SK-N-SH (cell line): ENCODE data around the gene SND1. TPM values are rescaled to one million over a fixed set of nuclear protein-coding genes. Genes with fewer than 3 reads are reported as not detected.

ENCODE experiments used
- CTCF ChIA-PET: fragments of 300-600, 350-600 bp; formaldehyde crosslinking; extraction: SDS; loops from one replicate; lab custom pipeline; 2021; lab: Yijun Ruan, JAX
- POLR2A ChIA-PET: fragments of 350-600 bp; sonication (Branson Sonifier 250); formaldehyde crosslinking; extraction: SDS; loops from one replicate; lab custom pipeline; 2020; ENCODE audit warnings: antibody characterized with exemption, inconsistent platforms; lab: Yijun Ruan, JAX
- DNase-seq: peaks from one replicate; pipeline ENCODE4 v3.0.0; 2012
- H2AFZ ChIP-seq: fragments of 200-600 bp; sonication (generic); 2 replicates; pipeline ENCODE4 v1.8.1; 2016; ENCODE audit warnings: antibody characterized with exemption, mild to moderate bottlenecking, low read depth
- H3F3A ChIP-seq: fragments of 200-600 bp; sonication (generic); replicated peaks from 2 replicates; pipeline ENCODE3; 2016; ENCODE audit warnings: antibody characterized with exemption, mild to moderate bottlenecking; ENCODE audit not compliant: insufficient read depth
- H3K27ac ChIP-seq, 2 experiments: fragments of 200-500 bp in 1 of 2; fragments of 200-600 bp in 1 of 2; sonication (Bioruptor generic) in 1 of 2; sonication (generic), shearing (Covaris generic) in 1 of 2; 2 replicates each; pipeline versions ENCODE4 v1.5.1 to v1.6.1; 2014 to 2016; ENCODE audit warnings: low read depth in 2 of 2, inconsistent platforms in 1 of 2, low read length in 1 of 2, mild to moderate bottlenecking in 1 of 2, mixed read lengths in 1 of 2
- H3K27me3 ChIP-seq: fragments of 200-600 bp; sonication (generic), shearing (Covaris generic); 2 replicates; pipeline ENCODE4 v1.6.1; 2016; ENCODE audit warnings: mixed run types; ENCODE audit not compliant: insufficient read depth
- H3K36me3 ChIP-seq, 2 experiments: fragments of 200-500 bp in 1 of 2; fragments of 200-600 bp in 1 of 2; sonication (Bioruptor generic) in 1 of 2; sonication (generic) in 1 of 2; replicated peaks in 1 of 2; 2 replicates each; pipeline versions ENCODE3 to v1.5.1; 2014 to 2016; ENCODE audit warnings: low read length in 1 of 2, mild to moderate bottlenecking in 1 of 2; ENCODE audit not compliant: insufficient read depth in 2 of 2, control insufficient read depth in 1 of 2
- H3K4me1 ChIP-seq, 2 experiments: fragments of 200-500 bp in 1 of 2; fragments of 200-600 bp in 1 of 2; sonication (Bioruptor generic) in 1 of 2; sonication (generic), shearing (Covaris generic) in 1 of 2; 2 replicates each; pipeline versions ENCODE4 v1.5.1 to v1.6.1; 2014 to 2016; ENCODE audit warnings: low read depth in 1 of 2, low read length in 1 of 2, mixed run types in 1 of 2; ENCODE audit not compliant: insufficient read depth in 2 of 2, control insufficient read depth in 1 of 2
- H3K4me2 ChIP-seq: fragments of 200-600 bp; sonication (generic), shearing (Covaris generic); 2 replicates; pipeline ENCODE4 v1.6.1; 2017; ENCODE audit warnings: mixed run types
- H3K4me3 ChIP-seq, 2 experiments: fragments of 200-500 bp in 1 of 2; fragments of 200-600 bp in 1 of 2; sonication (Bioruptor generic) in 1 of 2; sonication (generic), shearing (Covaris generic) in 1 of 2; 2 replicates each; pipeline versions ENCODE4 v1.5.1 to v1.8.1; 2014 to 2016; ENCODE audit warnings: low read depth in 2 of 2, inconsistent platforms in 1 of 2, low read length in 1 of 2, mild to moderate bottlenecking in 1 of 2, mixed read lengths in 1 of 2, moderate library complexity in 1 of 2
- H3K79me2 ChIP-seq: fragments of 200-600 bp; sonication (generic); 2 replicates; pipeline ENCODE4 v1.8.1; 2017; ENCODE audit warnings: mild to moderate bottlenecking; ENCODE audit not compliant: insufficient read depth
- H3K9ac ChIP-seq: fragments of 200-600 bp; sonication (generic); 2 replicates; pipeline ENCODE4 v1.6.1; 2017; ENCODE audit warnings: mixed run types
- H3K9me2 ChIP-seq: fragments of 200-600 bp; sonication (generic); 2 replicates; pipeline ENCODE4 v1.6.1; 2017; ENCODE audit warnings: mixed run types
- H3K9me3 ChIP-seq: fragments of 200-600 bp; sonication (generic); 2 replicates; pipeline ENCODE4 v1.6.1; 2017; ENCODE audit warnings: mixed run types, mild to moderate bottlenecking, moderate library complexity
- H4K20me1 ChIP-seq: fragments of 200-600 bp; sonication (generic); 2 replicates; pipeline ENCODE4 v1.6.1; 2017; ENCODE audit warnings: mild to moderate bottlenecking, mixed run types; ENCODE audit not compliant: insufficient read depth
- CHD2 ChIP-seq: fragments of 150-350 bp; IDR thresholded peaks from 2 replicates; pipeline ENCODE4 v1.6.1; 2018; ENCODE audit warnings: low read length; ENCODE audit not compliant: partially characterized antibody
- ELF1 ChIP-seq: IDR thresholded peaks from 2 replicates; pipeline ENCODE4 v1.4.0; 2012
- EP300 ChIP-seq, 2 experiments: IDR thresholded peaks; 2 replicates each; pipeline versions ENCODE4 v1.4.0 to v1.6.1; 2012; ENCODE audit warnings: borderline replicate concordance in 1 of 2, low read depth in 1 of 2, low read length in 1 of 2
- NFIC ChIP-seq: IDR thresholded peaks from 2 replicates; pipeline ENCODE4 v1.4.0; 2012; ENCODE audit warnings: borderline replicate concordance
- POLR2AphosphoS5 ChIP-seq: IDR thresholded peaks from 2 replicates; pipeline ENCODE4 v1.6.1; 2012; ENCODE audit warnings: low read depth, low read length
- RAD21 ChIP-seq: IDR thresholded peaks from 2 replicates; pipeline ENCODE4 v1.6.1; 2012; ENCODE audit warnings: mild to moderate bottlenecking, low read length
- RXRA ChIP-seq: IDR thresholded peaks from 2 replicates; pipeline ENCODE4 v1.4.0; 2012; ENCODE audit warnings: low read depth, mild to moderate bottlenecking, borderline replicate concordance
- SIN3A ChIP-seq: IDR thresholded peaks from 2 replicates; pipeline ENCODE4 v1.6.1; 2012; ENCODE audit warnings: low read depth, mild to moderate bottlenecking, low read length, moderate library complexity, borderline replicate concordance
- SMC3 ChIP-seq: IDR thresholded peaks from 2 replicates; pipeline ENCODE4 v1.6.1; 2012; ENCODE audit warnings: low read depth, low read length, improper control_type of control experiment
- TCF12 ChIP-seq: IDR thresholded peaks from 2 replicates; pipeline ENCODE4 v1.4.0; 2012
- TEAD4 ChIP-seq: IDR thresholded peaks from 2 replicates; pipeline ENCODE4 v1.4.0; 2012; ENCODE audit warnings: mild to moderate bottlenecking, borderline replicate concordance; ENCODE audit not compliant: insufficient read depth
- WGBS: methylation state at CpG from one replicate; pipeline ENCODE4 v1.1.6; 2017; ENCODE audit warnings: low lambda C conversion rate; 5-methylcytosine and 5-hydroxymethylcytosine counted together
- polyA plus RNA-seq, 3 experiments: library from polyadenylated mRNA; depleted of rRNA; stranded (reverse); fragments of >200 nt; gene quantifications; 2 replicates each; pipeline ENCODE4 v1.2.3, GENCODE V29; 2012
- TF ChIP-seq, protein P1 (sequence below): IDR thresholded peaks from 2 replicates; pipeline ENCODE4 v1.6.1; 2012; ENCODE audit warnings: mild to moderate bottlenecking, low read depth, low read length, moderate library complexity
- TF ChIP-seq, protein P2 (sequence below): fragments of 150-350 bp; IDR thresholded peaks from 2 replicates; pipeline ENCODE4 v1.6.1; 2017; ENCODE audit warnings: antibody characterized with exemption, low read length, low read depth, borderline replicate concordance
- TF ChIP-seq, protein P3 (sequence below): fragments of 200-600 bp; sonication (generic); IDR thresholded peaks from 2 replicates; pipeline ENCODE4 v1.6.1; 2017; ENCODE audit warnings: antibody characterized with exemption, mild to moderate bottlenecking, moderate library complexity

Gene SND1
- polyA plus RNA-seq, 1 of the 3 experiments (the other 2 are of a cell fraction), result 165 TPM

DNA sequence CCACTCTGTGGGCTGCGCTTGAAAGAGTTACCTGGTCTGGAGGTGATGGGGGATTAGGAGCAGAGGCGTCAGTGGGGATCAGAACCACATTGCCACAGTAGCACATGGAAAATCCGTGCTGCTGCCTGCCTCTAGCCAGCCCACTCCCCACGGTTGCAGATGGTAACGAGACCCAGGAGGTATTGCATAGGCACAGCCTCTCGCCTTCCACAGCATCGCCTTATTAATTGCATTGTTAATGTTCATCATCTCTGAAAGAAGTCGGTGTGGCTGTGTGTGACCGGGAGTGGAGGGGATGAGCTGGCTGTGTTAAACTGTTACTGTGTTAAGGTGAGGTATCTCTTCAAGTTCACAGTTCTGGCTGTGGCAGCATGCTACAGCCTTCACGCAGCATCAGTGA is 414.4 kb downstream of the SND1 start (continued):
- TF ChIP-seq, protein P1, sequence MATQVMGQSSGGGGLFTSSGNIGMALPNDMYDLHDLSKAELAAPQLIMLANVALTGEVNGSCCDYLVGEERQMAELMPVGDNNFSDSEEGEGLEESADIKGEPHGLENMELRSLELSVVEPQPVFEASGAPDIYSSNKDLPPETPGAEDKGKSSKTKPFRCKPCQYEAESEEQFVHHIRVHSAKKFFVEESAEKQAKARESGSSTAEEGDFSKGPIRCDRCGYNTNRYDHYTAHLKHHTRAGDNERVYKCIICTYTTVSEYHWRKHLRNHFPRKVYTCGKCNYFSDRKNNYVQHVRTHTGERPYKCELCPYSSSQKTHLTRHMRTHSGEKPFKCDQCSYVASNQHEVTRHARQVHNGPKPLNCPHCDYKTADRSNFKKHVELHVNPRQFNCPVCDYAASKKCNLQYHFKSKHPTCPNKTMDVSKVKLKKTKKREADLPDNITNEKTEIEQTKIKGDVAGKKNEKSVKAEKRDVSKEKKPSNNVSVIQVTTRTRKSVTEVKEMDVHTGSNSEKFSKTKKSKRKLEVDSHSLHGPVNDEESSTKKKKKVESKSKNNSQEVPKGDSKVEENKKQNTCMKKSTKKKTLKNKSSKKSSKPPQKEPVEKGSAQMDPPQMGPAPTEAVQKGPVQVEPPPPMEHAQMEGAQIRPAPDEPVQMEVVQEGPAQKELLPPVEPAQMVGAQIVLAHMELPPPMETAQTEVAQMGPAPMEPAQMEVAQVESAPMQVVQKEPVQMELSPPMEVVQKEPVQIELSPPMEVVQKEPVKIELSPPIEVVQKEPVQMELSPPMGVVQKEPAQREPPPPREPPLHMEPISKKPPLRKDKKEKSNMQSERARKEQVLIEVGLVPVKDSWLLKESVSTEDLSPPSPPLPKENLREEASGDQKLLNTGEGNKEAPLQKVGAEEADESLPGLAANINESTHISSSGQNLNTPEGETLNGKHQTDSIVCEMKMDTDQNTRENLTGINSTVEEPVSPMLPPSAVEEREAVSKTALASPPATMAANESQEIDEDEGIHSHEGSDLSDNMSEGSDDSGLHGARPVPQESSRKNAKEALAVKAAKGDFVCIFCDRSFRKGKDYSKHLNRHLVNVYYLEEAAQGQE, result no peak
- TF ChIP-seq SMC3 (no peak), EP300 (IDR thresholded peaks at IDR 0.05; ENCODE audit: borderline replicate concordance in 1 of 2, low read depth in 1 of 2, low read length in 1 of 2) (no peak), RXRA (no peak)
- TF ChIP-seq, protein P2, sequence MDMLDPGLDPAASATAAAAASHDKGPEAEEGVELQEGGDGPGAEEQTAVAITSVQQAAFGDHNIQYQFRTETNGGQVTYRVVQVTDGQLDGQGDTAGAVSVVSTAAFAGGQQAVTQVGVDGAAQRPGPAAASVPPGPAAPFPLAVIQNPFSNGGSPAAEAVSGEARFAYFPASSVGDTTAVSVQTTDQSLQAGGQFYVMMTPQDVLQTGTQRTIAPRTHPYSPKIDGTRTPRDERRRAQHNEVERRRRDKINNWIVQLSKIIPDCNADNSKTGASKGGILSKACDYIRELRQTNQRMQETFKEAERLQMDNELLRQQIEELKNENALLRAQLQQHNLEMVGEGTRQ, result no peak

DNA sequence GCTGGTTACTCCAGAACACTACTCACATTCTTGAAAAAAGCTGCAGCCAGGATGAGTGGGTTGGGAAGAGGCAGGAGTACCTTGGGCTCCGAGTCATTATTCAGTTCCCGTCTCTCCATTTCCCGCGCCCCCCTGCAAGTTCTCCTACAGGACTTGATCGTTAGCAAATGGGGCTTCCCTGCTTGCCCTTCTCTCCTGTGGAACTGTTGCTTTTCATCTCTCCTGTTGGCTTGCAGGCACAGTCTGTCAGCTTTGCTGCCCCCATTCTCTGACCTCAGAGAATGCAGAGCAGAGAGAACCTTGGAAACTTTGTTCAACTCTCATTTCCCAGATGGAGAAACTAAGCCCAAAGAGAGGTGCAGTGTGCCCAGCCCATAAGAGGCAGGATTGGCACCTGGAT is 414.9 kb downstream of the SND1 start:
- Histone ChIP-seq H3K9me3 (no peaks in the 10 kb centered on the region), H3K79me2 (no peaks in the 10 kb centered on the region), H4K20me1 (peaks cover 11% of the 10 kb centered on the region), H3K4me3 (no peak overlapping the region), H3K9me2 (no peaks in the 10 kb centered on the region), H3K27me3 (no peaks in the 10 kb centered on the region), H3K4me1 (peaks cover 0 to 40% of the 10 kb centered on the region in 2 experiments; a peak in 1 of 4 replicates), H3K36me3 (peaks cover 0 to 27% of the 10 kb centered on the region in 2 experiments), H3F3A (no peaks in the 10 kb centered on the region), H2AFZ (no peak overlapping the region), H3K9ac (no peak overlapping the region), H3K4me2 (no peak overlapping the region), H3K27ac (no peak overlapping the region)
- DNase-seq, result no peak
- CTCF ChIA-PET, result interaction anchor here (0.7 to 3.4 kb wide), 11 partner anchors 9 to 143 kb away, joined by 3 to 14 read pairs (median 3); no protein-coding TSS in a partner anchor
- POLR2A ChIA-PET, result interaction anchor here (1.0 to 1.3 kb wide), 2 partner anchors 18 to 36 kb away, joined by 3 read pairs; partner anchors contain the start of gene LRRC4
- WGBS, result 71% methylated on average over 5 of the region's 5 CpGs
- TF ChIP-seq TEAD4 (no peak), SIN3A (no peak), RAD21 (peak; percentile 50), RXRA (no peak), SMC3 (peak; percentile 22; the same call in 1 of the 2 replicates), NFIC (no peak), ELF1 (no peak), POLR2AphosphoS5 (no peak), TCF12 (no peak), CHD2 (no peak)
- TF ChIP-seq, protein P3, sequence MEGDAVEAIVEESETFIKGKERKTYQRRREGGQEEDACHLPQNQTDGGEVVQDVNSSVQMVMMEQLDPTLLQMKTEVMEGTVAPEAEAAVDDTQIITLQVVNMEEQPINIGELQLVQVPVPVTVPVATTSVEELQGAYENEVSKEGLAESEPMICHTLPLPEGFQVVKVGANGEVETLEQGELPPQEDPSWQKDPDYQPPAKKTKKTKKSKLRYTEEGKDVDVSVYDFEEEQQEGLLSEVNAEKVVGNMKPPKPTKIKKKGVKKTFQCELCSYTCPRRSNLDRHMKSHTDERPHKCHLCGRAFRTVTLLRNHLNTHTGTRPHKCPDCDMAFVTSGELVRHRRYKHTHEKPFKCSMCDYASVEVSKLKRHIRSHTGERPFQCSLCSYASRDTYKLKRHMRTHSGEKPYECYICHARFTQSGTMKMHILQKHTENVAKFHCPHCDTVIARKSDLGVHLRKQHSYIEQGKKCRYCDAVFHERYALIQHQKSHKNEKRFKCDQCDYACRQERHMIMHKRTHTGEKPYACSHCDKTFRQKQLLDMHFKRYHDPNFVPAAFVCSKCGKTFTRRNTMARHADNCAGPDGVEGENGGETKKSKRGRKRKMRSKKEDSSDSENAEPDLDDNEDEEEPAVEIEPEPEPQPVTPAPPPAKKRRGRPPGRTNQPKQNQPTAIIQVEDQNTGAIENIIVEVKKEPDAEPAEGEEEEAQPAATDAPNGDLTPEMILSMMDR, result peak; percentile 23; the same call in 1 of the 2 replicates
- TF ChIP-seq, protein P1, result no peak
- TF ChIP-seq, protein P2, result no peak
